Activated CD4-positive, alpha-beta T cell treated with anti-CD3 and anti-CD28 coated beads, Interleukin-2, Interleukin-4, amounts not matched to agents 100 ng/mL and 50 ng/mL, durations not matched to agents 16 hours and 8 hours (primary cell): ENCODE measurements around the gene GBA3.

Experiments
- DNase-seq: peaks from one replicate; pipeline ENCODE4 v3.0.0-alpha.2; 2020; ENCODE audit warnings: low spot score

The GBA3 gene

GRCh38 chr4:22787753-22788375 lies 95.1 kb downstream of the GBA3 start:
- DNase-seq: no peak

DNA sequence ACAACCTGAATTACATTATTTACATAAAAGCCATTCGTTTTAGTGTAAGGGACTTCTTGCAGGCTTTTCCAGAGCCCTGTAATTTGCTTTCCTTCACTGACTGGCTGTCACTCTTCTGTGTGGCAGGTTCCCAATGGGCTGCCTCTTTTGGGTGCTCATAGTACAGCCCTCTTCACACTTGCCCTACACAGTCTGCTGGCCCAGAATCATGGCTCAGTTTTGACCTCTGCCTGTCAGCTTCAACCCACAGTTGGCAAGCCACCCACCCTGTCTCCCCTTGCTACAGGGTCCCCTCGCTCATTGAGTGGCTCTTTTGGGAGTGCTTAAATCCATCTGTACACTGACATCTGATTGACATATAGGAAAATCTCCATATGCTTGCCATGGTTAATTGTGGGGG lies 97.9 kb downstream of the GBA3 start:
- DNase-seq: no peak

DNA sequence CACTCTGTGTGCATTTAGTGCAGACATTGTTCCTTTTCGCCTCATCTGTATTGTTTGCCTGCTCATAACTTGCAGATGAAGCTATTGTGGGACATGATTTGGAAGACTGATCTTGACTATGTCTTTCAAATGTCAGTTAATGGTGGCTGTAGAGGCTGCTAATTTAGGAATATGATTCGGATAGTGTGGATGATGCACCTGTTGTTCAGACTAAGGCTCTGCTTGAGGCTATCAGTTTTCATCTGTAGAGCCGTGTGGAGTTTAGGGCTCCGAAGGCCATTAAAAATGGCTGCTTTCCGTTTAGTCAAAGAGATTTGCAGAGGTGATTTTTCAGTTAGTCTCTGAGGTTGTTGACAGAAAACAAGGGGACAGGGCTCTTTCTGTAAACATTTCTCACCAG lies 102.0 kb downstream of the GBA3 start:
- no peak for DNase-seq

GRCh38 chr4:22801391-22801790 lies 108.7 kb downstream of the GBA3 start:
- DNase-seq: no peak

DNA sequence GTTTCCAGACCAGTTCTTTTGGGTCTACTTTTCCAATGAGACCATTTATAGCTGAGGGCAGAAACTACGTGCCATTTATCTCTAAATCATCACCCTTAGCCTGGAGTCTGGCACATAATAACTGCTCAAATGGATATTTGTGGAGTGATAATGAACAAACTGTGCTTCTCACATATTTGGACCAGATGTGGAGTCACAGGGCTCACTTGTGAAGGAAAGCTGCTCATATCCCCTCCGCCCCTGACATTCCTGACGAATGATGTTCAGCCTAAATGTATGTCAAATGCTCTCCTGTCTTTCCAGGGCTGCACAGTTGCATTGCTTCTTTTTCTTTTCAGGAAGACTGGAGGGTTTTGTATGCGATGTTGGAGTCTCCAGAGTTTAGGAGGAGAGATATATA lies 110.1 kb downstream of the GBA3 start:
- DNase-seq: no peak

DNA sequence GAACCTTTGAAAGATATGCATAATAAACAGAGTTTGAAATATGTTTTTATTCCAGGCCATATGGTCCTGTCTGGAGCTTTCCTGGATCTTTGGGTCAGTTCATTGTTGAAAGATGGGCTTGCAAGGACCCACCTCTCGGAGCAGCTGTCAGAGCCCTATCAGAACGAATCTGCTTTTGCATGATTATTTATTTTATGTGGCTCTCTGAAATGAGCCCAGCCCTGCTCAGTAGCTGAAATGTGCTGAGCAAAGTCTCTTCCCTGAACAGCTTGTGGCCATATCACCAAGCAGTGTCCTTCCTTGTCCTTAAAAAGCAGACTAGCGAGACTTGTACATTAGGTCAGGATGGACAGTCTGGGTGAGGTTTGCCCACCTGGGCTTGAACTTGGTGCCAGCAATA lies 110.8 kb downstream of the GBA3 start:
- DNase-seq: no peak

- DNase-seq: no peak
Measured at GRCh38 chr4:22814906-22815305, 122.2 kb downstream of the GBA3 start.

GRCh38 chr4:22824091-22824490 lies 131.4 kb downstream of the GBA3 start:
- DNase-seq: no peak

DNA sequence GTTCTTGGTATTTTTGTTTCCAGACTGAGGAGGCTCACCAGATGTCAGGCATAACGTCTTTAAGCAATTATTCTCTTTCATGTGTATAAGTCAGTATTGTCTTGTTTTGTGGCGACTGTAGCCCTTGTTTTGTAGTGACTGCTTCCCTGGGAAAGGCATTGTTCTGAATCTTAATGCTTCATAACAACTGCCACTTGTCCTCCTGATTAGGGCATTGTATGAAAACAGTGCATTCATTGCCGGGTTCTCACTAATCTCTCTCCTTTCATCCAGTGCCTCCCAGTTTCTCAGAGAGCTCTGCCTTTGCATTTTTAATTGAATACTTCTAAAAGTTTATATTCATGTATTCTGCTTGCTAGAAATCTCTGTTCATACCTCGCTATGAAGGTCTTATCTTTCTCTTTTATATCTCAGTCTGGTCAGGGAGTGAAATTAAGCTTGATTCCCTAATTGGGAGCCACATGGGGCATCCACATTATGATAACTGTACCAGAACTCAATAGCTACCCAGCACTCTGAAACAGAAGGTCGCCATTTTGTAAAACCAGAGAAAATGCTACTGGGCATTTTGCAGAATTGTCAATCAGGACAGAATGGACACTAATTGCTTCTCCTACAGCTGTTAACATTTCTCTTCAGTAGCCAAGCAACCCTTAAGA lies 149.8 kb downstream of the GBA3 start:
- DNase-seq: no peak

DNA sequence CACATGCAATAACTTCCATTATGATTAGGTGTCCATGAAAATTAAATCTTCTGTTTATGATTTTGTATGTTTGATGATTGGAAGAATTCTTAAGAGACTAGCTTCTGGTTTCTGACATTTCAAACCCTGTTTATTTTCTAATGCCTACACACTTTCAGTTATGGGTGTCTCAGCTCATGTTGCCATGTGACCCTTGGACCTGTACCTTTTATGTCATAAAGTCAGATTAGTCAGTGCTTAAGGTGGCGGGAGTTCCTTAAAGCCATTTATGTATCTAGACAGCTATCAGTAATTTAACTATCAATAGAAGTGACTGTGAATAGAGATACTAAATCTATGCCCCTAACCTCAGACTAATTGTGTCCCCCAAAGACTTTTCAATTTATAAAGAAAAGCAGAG lies 155.6 kb downstream of the GBA3 start:
- no peak for DNase-seq

GRCh38 chr4:22850055-22850454 lies 157.3 kb downstream of the GBA3 start:
- no peak for DNase-seq

- DNase-seq: no peak
Measured at GRCh38 chr4:22850630-22851029, 157.9 kb downstream of the GBA3 start.

- no peak for DNase-seq
Measured at GRCh38 chr4:22857411-22857810, 164.7 kb downstream of the GBA3 start.

- no peak for DNase-seq
Measured at GRCh38 chr4:22859318-22859717, 166.6 kb downstream of the GBA3 start.
